Measurements from ENCODE around the gene LCOR. TPM values are rescaled to one million over a fixed set of nuclear protein-coding genes. Genes with fewer than 3 reads are reported as not detected.

LCOR gene
- total RNA-seq, 3 donors from 2014 or later (not counting 1 experiment from before 2014, with no cell fraction given): 68.5 to 92.4 (median 87.7) TPM

- H3K9me3 ChIP-seq (ENCODE audit: control insufficient read depth, insufficient read depth, low read length): peaks cover 3% of the 10 kb centered on the region
- H3K4me3 ChIP-seq (ENCODE audit: low read length): no peak overlapping the region
- Mint-ChIP-seq H3K9me3 (no peaks in the 10 kb centered on the region), H3K4me3 (no peak overlapping the region), H3K27me3 (ENCODE audit: low read depth in 2 of 2) (no peaks in the 10 kb centered on the region), H3K36me3 (no peaks in the 10 kb centered on the region), H3K27ac (no peak overlapping the region), H3K4me1 (no peaks in the 10 kb centered on the region)
- TF ChIP-seq CTCF (IDR thresholded peaks at IDR 0.05): no peak
- H3K27me3 ChIP-seq (ENCODE audit: control insufficient read depth, insufficient read depth, low read length): no peaks in the 10 kb centered on the region
- H3K36me3 ChIP-seq (ENCODE audit: control insufficient read depth, insufficient read depth, low read length): no peaks in the 10 kb centered on the region
- no peaks in the 10 kb centered on the region for H3K4me1 ChIP-seq (ENCODE audit: control insufficient read depth, insufficient read depth, low read length)
- no peak overlapping the region for H3K27ac ChIP-seq (ENCODE audit: low read length)
- DNase-seq (no peak), ATAC-seq (no peak)
- 94% methylated on average over 16 of the region's 17 CpGs for WGBS (ENCODE audit: insufficient coverage)
- intact Hi-C loops (cut with micrococcal nuclease): no loop called here
These were observed 169.3 kb downstream of the LCOR start for GRCh38 chr10:97001183-97001991.

- Histone ChIP-seq H3K4me1 (ENCODE audit: control insufficient read depth, insufficient read depth, low read length) (no peaks in the 10 kb centered on the region), H3K36me3 (ENCODE audit: control insufficient read depth, insufficient read depth, low read length) (no peaks in the 10 kb centered on the region), H3K27ac (ENCODE audit: low read length) (no peak overlapping the region), H3K9me3 (ENCODE audit: control insufficient read depth, insufficient read depth, low read length) (peaks cover 3% of the 10 kb centered on the region), H3K4me3 (ENCODE audit: low read length) (no peak overlapping the region), H3K27me3 (ENCODE audit: control insufficient read depth, insufficient read depth, low read length) (no peaks in the 10 kb centered on the region)
- DNase-seq (no peak), ATAC-seq (no peak)
- Mint-ChIP-seq H3K9me3 (peaks cover 2 to 9% of the 10 kb centered on the region in 2 donors), H3K36me3 (peaks cover 12% of the 10 kb centered on the region), H3K27me3 (ENCODE audit: low read depth in 2 of 2) (no peaks in the 10 kb centered on the region), H3K4me1 (no peaks in the 10 kb centered on the region), H3K27ac (no peak overlapping the region), H3K4me3 (no peak overlapping the region)
- 95% methylated on average over 16 of the region's 16 CpGs for WGBS (ENCODE audit: insufficient coverage)
- intact Hi-C loops (cut with micrococcal nuclease): no loop called here
- no peak for TF ChIP-seq CTCF (IDR thresholded peaks at IDR 0.05)
These were observed 170.6 kb downstream of the LCOR start for GRCh38 chr10:97002670-97003069.

GRCh38 chr10:97003151-97003803 lies 171.2 kb downstream of the LCOR start:
- TF ChIP-seq CTCF (IDR thresholded peaks at IDR 0.05): no peak
- no peaks in the 10 kb centered on the region for H3K4me1 Mint-ChIP-seq
- no peak overlapping the region for H3K4me3 Mint-ChIP-seq
- no peak overlapping the region for H3K27ac Mint-ChIP-seq
- H3K4me3 ChIP-seq (ENCODE audit: low read length): no peak overlapping the region
- peaks cover 16% of the 10 kb centered on the region for H3K36me3 Mint-ChIP-seq
- ATAC-seq (no peak), DNase-seq (no peak)
- intact Hi-C loops (cut with micrococcal nuclease): no loop called here
- H3K27me3 ChIP-seq (ENCODE audit: control insufficient read depth, insufficient read depth, low read length): no peaks in the 10 kb centered on the region
- H3K9me3 ChIP-seq (ENCODE audit: control insufficient read depth, insufficient read depth, low read length): peaks cover 3% of the 10 kb centered on the region
- no peak overlapping the region for H3K27ac ChIP-seq (ENCODE audit: low read length)
- H3K36me3 ChIP-seq (ENCODE audit: control insufficient read depth, insufficient read depth, low read length): no peaks in the 10 kb centered on the region
- WGBS (ENCODE audit: insufficient coverage): 92% methylated on average over 13 of the region's 13 CpGs
- H3K4me1 ChIP-seq (ENCODE audit: control insufficient read depth, insufficient read depth, low read length): no peaks in the 10 kb centered on the region
- H3K9me3 Mint-ChIP-seq: peaks cover 3 to 9% of the 10 kb centered on the region in 2 donors
- no peaks in the 10 kb centered on the region for H3K27me3 Mint-ChIP-seq (ENCODE audit: low read depth in 2 of 2)

Data from natural killer cell (primary cell).